Measurements from ENCODE around the gene FANCG.

The FANCG gene

GRCh38 chr9:35106343-35106730, 26.6 kb upstream of the FANCG start:
- H3K4me3 ChIP-seq (ENCODE audit: low read depth in 1 of 2, low read length in 2 of 2), result no peak overlapping the region
- H3K27me3 ChIP-seq (ENCODE audit: insufficient read depth, low read length, poor library complexity), result no peaks in the 10 kb centered on the region
- H3K9me3 ChIP-seq (ENCODE audit: insufficient read depth, low read length, severe bottlenecking), result no peaks in the 10 kb centered on the region
- ATAC-seq (ENCODE audit: insufficient read depth, low read depth) (no peak), DNase-seq (no peak)
- H3K27ac ChIP-seq (ENCODE audit: low read length), result no peak overlapping the region
- H3K4me2 ChIP-seq (ENCODE audit: insufficient read depth, low read length), result no peak overlapping the region
- H4K20me1 ChIP-seq (ENCODE audit: insufficient read depth, low read length), result no peaks in the 10 kb centered on the region
- no peak overlapping the region for H3K9ac ChIP-seq (ENCODE audit: low read depth, low read length)
- H2AFZ ChIP-seq (ENCODE audit: low read depth, low read length), result no peak overlapping the region
- H3K36me3 ChIP-seq (ENCODE audit: insufficient read depth, low read length), result peaks cover 6% of the 10 kb centered on the region
- peaks cover 37% of the 10 kb centered on the region for H3K4me1 ChIP-seq (ENCODE audit: insufficient read depth, low read length)
- peaks cover 15% of the 10 kb centered on the region for H3K79me2 ChIP-seq (ENCODE audit: insufficient read depth, low read length)
- no peak for TF ChIP-seq CTCF (IDR thresholded peaks at IDR 0.05; ENCODE audit: borderline replicate concordance, extremely low read depth, low read length, poor library complexity, severe bottlenecking)
- no peak for TF ChIP-seq EZH2 (IDR thresholded peaks at IDR 0.05; ENCODE audit: borderline replicate concordance, low read depth, low read length, severe bottlenecking)

- Histone ChIP-seq H3K27me3 (ENCODE audit: insufficient read depth, low read length, poor library complexity) (no peaks in the 10 kb centered on the region), H3K9ac (ENCODE audit: low read depth, low read length) (no peak overlapping the region), H3K4me2 (ENCODE audit: insufficient read depth, low read length) (no peak overlapping the region), H3K4me1 (ENCODE audit: insufficient read depth, low read length) (peaks cover 33% of the 10 kb centered on the region), H3K79me2 (ENCODE audit: insufficient read depth, low read length) (peaks cover 15% of the 10 kb centered on the region), H3K9me3 (ENCODE audit: insufficient read depth, low read length, severe bottlenecking) (no peaks in the 10 kb centered on the region), H4K20me1 (ENCODE audit: insufficient read depth, low read length) (no peaks in the 10 kb centered on the region), H3K27ac (ENCODE audit: low read length) (no peak overlapping the region), H3K36me3 (ENCODE audit: insufficient read depth, low read length) (peaks cover 11% of the 10 kb centered on the region), H3K4me3 (ENCODE audit: low read depth in 1 of 2, low read length in 2 of 2) (no peak overlapping the region), H2AFZ (ENCODE audit: low read depth, low read length) (no peak overlapping the region)
- DNase-seq (no peak), ATAC-seq (ENCODE audit: insufficient read depth, low read depth) (no peak)
- TF ChIP-seq EZH2 (IDR thresholded peaks at IDR 0.05; ENCODE audit: borderline replicate concordance, low read depth, low read length, severe bottlenecking) (no peak), CTCF (IDR thresholded peaks at IDR 0.05; ENCODE audit: borderline replicate concordance, extremely low read depth, low read length, poor library complexity, severe bottlenecking) (no peak)
Measured at GRCh38 chr9:35105571-35106342, 26.0 kb upstream of the FANCG start.

DNA sequence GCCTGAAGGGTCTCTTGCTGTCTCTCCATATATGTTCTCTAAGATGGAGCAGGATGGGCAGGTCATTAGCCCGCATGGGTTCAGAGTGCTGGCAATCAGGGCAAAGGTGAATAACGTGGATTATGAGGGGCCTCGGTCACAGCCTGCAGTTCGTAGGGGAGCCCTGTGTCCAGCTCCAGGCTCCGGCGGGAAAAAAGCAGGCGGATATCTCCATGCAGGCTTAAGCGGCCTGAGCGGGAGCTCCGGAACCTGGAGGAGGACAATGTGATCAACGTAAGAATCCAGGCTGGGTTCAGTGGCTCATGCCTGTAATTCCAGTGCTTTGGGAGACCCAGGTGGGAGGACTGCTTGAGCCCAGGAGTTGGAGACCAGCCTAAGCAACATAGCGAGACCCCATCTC, 25.4 kb upstream of the FANCG start:
- no peak for TF ChIP-seq CTCF (IDR thresholded peaks at IDR 0.05; ENCODE audit: borderline replicate concordance, extremely low read depth, low read length, poor library complexity, severe bottlenecking)
- TF ChIP-seq EZH2 (IDR thresholded peaks at IDR 0.05; ENCODE audit: borderline replicate concordance, low read depth, low read length, severe bottlenecking), result no peak
- DNase-seq (no peak), ATAC-seq (ENCODE audit: insufficient read depth, low read depth) (no peak)
- Histone ChIP-seq H3K27ac (ENCODE audit: low read length) (no peak overlapping the region), H3K4me3 (ENCODE audit: low read depth in 1 of 2, low read length in 2 of 2) (no peak overlapping the region), H2AFZ (ENCODE audit: low read depth, low read length) (no peak overlapping the region), H3K79me2 (ENCODE audit: insufficient read depth, low read length) (peaks cover 15% of the 10 kb centered on the region), H3K4me2 (ENCODE audit: insufficient read depth, low read length) (no peak overlapping the region), H3K9me3 (ENCODE audit: insufficient read depth, low read length, severe bottlenecking) (no peaks in the 10 kb centered on the region), H4K20me1 (ENCODE audit: insufficient read depth, low read length) (no peaks in the 10 kb centered on the region), H3K36me3 (ENCODE audit: insufficient read depth, low read length) (peaks cover 17% of the 10 kb centered on the region), H3K4me1 (ENCODE audit: insufficient read depth, low read length) (peaks cover 28% of the 10 kb centered on the region), H3K9ac (ENCODE audit: low read depth, low read length) (no peak overlapping the region), H3K27me3 (ENCODE audit: insufficient read depth, low read length, poor library complexity) (no peaks in the 10 kb centered on the region)

Measured in DND-41 (cell line).